Upper lobe of left lung (tissue), 4 donors: ENCODE measurements around the gene ZNF716.

ENCODE experiments used
- CTCF ChIP-seq, 6 experiments: fragments of 450-650 bp in 4 of 6; fragments of 200-600 bp in 2 of 6; sonication (generic) in 2 of 6; IDR thresholded peaks; one replicate each; pipeline ENCODE4 v1.5.1; 2016 to 2019; ENCODE audit warnings: antibody characterized with exemption in 6 of 6
- EP300 ChIP-seq, 4 donors: sonication (generic); formaldehyde crosslinking; IDR thresholded peaks; one replicate each; pipeline ENCODE4 v1.5.1; 2017; ENCODE audit warnings: antibody characterized with exemption in 4 of 4, control low read depth in 2 of 4
- POLR2A ChIP-seq, 4 donors: fragments of 450-650 bp; IDR thresholded peaks; one replicate each; pipeline ENCODE4 v1.5.1; 2016 to 2017; ENCODE audit warnings: antibody characterized with exemption in 4 of 4, mild to moderate bottlenecking in 2 of 4
- POLR2AphosphoS5 ChIP-seq, 2 donors: sonication (generic); formaldehyde crosslinking; IDR thresholded peaks; one replicate each; pipeline ENCODE4 v1.5.1; 2017; ENCODE audit warnings: antibody characterized with exemption in 2 of 2

DNA sequence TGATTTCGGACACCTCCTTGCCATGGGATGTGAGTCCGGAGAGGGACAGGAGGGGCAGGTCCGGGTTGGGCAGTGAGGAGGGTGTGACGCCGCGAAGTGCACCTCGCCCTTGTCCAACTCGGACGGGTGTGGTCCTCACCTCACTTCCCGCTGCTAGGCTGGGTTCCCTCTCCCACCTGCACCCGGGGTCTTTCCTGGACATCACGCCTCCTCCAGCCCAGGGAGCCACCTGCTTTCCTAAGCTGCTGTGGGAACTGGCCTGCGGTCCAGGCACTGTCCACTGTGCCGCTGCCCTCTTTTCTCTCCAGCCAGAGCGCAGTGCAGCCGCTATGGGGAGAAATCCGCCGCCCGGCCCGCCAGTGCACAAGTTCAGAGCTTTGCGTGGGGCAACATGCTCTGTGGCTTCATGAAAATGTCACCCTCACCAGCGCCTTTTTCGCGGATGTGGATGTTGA lies 45.0 kb upstream of the ZNF716 start:
- no peak for TF ChIP-seq EP300 (IDR thresholded peaks at IDR 0.05)
- TF ChIP-seq POLR2AphosphoS5 (IDR thresholded peaks at IDR 0.05), result no peak
- TF ChIP-seq POLR2A (IDR thresholded peaks at IDR 0.05), result no peak
- TF ChIP-seq CTCF (IDR thresholded peaks at IDR 0.05), result no peak
